CD4-positive, alpha-beta T cell treated with Interleukin-15 for 4 hours (primary cell): ENCODE measurements around the gene ZNF346.
"Not testable (repeated sequence)": the region's sequence is repeated elsewhere in the genome, so short reads cannot be mapped to it uniquely, and the experiment has no call there.

Source experiments
- DNase-seq: peaks from one replicate; pipeline ENCODE4 v3.0.0-alpha.2; 2020; ENCODE audit warnings: low spot score

Gene ZNF346, protein sequence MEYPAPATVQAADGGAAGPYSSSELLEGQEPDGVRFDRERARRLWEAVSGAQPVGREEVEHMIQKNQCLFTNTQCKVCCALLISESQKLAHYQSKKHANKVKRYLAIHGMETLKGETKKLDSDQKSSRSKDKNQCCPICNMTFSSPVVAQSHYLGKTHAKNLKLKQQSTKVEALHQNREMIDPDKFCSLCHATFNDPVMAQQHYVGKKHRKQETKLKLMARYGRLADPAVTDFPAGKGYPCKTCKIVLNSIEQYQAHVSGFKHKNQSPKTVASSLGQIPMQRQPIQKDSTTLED

DNA sequence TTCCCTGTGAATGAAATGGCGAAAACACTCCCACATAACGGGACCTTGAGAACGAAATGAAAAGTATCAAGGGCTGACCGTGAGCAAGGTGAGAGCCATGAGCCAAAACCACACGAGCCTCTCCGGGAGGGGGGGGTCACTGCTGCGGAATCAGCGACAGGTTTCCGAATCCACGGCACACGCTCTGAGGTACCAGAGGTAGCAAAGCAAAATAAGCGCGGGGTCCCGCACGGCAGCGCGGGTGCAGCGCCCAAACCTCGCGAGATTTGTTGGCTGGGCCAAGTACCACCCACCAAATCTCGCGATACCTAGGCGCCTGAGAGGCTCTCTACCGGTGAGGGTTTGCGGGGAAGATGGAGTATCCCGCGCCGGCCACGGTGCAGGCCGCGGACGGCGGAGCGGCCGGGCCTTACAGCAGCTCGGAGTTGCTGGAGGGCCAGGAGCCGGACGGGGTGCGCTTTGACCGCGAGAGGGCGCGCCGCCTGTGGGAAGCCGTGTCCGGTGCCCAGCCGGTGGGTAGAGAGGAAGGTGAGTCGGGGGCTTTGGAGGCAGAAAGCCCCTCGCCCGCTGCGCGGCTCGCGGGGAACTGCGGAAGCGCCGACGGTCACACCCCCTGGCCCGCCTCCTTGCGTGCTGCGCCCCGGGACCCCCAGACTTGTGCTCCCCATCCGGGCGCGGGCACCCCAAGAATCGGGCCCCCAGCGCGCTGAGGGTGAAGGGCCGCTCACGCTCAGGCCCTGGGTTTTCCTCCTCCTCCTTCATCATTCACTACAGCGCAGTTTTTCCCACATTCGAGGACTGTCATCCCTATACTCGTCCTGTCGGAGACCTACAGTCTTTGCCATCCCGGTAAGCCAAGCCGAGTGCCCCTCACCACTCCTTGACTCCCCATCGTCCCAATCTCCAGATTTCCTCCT, at the start of gene ZNF346:
ZNF346 (plus strand) TSS at position 311 of the 917 bp plus-strand sequence; CDS start at position 354, 43 bp downstream.
- peak; percentile 92 for DNase-seq

DNA sequence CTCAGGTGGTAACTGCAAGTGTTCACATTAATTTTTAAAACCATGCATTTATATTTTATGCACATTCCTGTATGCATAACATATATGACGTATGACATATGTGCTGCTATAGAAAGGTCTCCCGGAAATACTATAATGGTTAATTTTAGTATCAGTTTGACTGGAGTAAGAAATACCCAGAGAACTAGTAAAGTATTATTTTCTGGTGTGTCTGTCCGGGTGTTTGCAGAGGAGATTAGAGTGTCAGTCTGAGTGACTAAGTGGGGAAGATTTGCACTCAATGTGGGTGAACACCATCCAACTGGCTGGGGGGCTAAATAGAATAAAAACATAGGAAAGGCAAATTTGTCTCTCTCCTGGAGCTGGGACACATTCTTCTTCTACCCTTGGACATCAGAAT, 42.8 kb upstream of the ZNF346 start:
- no peak for DNase-seq

DNA sequence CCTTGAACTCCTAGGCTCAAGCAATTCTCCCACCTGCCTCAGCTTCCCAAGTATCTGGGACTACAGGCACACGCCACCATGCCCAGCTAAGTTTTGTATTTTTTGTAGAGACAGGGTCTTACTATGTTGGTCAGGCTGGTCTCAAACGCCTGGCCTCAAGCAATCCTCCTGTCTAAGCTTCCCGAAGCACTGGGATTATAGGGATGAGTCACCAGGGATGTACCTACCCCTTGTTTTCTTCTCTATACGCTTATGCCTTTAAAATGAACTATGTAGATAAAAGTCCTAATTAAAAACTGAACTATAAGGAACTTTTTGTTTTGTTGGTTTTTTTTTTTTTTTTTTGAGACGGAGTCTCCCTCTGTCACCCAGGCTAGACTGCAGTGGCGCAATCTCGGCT, 41.7 kb upstream of the ZNF346 start:
- DNase-seq: no peak

DNA sequence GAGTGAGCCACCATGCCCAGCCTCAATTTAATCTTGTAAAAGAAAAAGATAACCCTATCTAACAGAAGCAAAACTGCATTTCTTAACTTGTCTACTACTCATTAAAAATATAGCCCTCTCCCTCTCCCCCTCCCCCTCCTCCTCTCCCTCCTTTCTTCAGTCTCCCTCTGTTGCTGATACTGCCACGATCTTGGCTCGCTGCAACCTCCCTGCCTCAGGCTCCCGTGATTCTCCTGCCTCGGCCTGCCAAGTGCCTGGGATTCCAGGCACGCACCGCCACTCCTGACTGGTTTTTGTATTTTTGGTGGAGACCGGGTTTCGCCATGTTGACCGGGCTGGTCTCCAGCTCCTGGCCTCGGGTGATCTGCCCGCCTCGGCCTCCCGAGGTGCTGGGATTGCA, 39.4 kb upstream of the ZNF346 start:
- not testable (repeated sequence) for DNase-seq

DNA sequence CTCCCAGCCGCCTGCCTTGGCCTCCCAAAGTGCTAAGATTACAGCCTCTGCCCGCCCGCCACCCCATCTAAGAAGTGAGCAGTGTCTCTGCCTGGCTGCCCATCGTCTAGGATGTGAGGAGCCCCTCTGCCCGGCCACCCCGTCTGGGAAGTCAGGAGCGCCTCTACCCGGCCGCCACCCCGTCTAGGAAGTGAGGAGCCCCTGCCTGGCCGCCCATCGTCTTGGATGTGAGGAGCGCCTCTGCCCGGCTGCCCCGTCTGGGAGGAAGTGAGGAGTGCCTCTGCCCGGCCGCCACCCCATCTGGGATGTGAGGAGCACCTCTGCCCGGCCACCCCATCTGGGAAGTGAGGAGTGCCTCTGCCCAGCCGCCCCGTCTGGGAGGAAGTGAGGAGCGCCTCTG, 38.9 kb upstream of the ZNF346 start:
- not testable (repeated sequence) for DNase-seq

DNA sequence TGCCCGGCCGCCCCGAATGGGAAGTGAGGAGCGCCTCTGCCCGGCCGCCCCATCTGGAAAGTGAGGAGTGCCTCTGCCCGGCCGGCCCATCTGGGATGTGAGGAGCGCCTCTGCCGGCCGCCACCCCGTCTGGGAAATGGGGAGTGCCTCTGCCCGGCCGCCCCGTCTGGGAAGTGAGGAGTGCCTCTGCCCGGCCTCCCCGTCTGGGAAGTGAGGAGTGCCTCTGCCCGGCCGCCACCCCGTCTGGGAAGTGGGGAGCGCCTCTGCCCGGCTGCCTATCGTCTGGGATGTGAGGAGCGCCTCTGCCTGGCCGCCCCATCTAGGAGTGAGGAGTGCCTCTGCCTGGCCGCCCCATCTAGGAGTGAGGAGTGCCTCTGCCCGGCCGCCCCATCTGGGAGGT, 38.3 kb upstream of the ZNF346 start:
- not testable (repeated sequence) for DNase-seq

DNA sequence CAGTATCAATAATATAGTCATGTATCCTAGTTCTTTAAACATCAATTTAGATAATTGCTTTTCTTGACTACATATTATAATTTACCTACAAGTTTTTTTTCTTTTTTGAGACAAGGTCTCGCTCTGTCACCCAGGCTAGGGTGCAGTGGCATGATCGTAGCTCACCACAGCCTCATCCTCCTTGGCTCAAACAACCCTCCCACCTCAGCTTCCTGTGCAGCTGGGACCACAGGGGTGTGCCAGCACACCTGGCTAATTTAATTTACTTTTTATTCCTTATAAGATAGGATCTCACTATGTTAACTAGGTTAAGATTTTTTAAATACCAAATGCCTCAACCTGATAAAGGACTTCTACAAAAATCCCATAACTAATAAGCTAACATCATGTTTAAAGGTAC, 37.0 kb upstream of the ZNF346 start:
- peak; percentile 41 for DNase-seq

DNA sequence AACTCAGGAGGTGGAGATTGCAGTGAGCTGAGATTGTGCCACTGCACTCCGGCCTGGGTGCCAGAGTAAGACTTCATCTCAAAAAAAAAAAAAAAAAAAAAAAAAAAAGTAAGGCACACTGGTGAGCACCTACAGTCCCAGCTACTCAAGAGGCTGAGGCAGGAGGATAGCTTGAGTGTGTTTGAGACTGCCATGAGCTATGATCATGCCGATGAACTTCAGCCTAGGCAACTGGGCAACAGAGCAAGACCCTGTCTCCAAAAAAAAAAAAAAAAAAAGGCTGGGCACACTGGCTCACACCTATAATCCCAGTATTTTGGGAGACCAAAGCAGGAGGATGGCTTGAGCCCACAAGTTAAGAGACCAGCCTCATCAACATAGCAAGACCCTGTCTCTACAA, 36.2 kb upstream of the ZNF346 start:
- DNase-seq: no peak

DNA sequence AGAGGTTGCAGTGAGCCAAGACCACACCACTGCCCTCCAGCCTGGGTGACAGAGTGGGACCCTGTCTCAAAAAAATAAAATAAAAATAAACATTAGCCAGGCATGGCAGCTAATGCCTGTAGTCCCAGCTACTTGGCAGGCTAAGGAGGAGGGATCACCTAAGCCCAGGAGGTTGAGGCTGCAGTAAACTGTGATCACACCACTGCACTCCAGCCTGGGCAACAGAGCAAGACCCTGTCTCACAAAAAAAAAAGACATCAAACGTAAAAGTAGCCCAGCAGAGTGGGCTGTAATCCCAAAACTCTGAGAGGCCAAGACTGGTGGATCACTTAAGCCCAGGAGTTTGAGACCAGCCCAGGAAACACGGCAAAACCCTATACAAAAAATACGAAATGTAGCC, 34.9 kb upstream of the ZNF346 start:
- DNase-seq: no peak

DNA sequence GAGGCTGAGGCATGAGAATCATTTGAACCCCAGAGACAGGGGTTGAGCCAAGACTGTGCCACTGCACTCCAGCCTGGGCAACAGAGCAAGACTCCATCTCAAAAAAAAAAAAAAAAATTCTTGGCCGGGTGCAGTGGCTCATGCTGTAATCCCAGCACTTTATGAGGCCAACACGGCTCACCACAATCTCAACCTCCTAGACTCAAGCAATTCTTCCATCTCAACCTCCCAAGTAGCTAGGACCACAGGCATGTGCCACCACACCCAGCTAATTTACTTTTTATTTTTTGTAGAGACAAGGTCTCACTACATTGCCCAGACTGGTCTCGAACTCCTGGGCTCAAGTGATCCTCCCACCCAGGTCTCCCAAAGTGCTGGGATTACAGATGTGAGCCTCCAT, 29.4 kb upstream of the ZNF346 start:
- DNase-seq: not testable (repeated sequence)

DNA sequence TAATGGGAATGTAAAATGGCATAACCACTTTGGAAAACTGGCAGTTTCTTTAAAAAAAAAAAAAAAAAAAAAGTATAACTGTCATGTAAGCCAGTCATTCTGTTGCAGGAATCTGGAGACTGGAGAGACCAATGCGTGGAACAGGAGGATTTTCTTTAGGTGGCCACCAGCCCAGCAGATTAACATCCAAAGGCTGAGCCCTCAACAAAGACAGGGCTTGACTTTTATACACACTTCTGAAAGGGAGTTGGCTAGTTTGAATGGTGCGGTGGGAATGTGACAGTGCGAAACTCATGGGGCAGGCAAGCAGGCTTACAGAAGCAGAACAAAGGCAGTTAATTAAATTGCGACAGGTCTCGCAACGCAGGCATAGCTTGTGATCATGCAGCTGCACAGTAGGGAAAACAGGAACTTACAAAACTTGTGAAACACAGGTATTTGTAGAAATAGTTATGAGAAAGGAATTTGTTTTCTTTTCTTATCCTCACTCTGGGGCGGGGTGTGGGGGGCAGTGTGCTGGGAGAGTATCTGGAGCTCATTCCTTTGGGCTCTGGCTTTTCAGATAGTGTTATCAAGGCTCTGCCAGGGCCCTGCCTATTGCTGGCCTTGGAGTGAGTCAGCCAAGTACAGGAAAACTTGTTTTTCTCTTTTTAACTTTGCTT, 27.9 kb upstream of the ZNF346 start:
- no peak for DNase-seq

DNA sequence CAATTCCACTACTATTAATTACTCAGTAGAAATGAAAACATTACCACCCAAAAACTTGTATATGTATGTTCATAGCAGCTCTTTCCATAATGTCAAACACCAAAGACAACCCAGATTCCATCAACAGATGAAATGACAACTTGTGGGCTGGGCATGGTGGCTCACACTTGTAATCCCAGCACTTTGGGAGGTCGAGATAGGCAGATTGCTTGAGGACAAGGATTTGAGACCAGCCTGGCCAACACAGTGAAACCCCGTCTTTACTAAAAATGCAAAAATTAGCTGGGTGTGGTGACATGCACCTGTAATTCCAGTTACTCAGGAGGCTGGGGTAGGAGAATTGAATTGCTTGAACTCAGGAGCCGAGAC, 27.4 kb upstream of the ZNF346 start:
- DNase-seq: no peak

DNA sequence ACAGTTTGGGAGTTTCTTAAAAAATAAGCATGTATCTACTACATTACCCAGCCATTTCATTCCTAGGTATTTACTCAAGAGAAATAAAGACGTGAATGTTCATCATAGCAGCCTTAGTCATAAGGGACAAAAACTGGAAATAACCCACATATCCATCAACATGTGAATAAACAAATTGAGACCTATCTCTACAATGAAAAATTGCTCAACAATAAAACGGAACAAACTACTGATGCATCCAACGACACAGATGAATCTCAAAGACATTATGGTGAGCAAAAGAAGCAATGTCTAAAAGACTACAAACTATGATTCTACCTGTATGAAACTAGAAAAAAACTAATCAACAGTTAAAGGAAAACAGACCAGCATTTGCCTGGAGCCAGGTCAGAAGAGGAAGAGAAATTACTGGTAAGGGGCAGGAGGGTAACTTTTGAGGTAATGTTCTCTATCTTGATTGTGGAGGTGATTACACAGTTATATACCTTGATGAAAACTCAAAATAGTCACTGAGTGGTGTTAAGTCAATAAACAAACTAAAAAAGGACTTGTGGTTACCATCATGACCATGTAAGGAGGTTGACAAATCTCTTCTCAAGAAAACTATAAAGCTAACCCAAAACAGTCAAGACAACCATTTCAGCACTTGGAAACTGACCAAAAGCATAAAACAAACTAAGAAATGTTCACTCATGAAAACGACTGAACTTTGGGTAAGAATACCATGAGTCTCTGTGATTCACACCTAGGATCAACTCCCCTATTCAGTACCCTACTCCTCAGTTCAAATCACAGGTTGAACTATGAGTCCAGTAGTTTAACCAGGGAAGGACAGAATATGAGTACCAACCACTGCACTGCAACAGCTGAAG, 26.4 kb upstream of the ZNF346 start:
- peak; percentile 3 for DNase-seq

DNA sequence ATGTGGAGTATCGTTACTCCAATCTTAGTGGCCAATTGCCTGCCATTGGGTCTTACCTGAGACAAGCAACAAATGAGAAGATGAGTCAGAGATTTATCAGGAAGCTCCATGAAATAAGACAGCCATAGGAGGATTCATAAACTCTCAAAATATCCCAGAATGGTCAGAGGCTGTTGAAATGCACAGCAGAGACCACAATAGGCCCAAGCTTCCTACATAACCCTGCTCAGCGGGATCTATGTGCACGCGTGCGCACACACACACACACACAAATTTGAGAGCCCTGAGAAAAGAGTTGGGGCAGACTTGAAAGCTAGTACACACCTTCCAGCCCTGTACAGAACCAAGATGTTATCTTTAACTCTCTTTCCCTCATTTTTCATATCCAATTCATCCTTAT, 25.7 kb upstream of the ZNF346 start:
- DNase-seq: no peak

DNA sequence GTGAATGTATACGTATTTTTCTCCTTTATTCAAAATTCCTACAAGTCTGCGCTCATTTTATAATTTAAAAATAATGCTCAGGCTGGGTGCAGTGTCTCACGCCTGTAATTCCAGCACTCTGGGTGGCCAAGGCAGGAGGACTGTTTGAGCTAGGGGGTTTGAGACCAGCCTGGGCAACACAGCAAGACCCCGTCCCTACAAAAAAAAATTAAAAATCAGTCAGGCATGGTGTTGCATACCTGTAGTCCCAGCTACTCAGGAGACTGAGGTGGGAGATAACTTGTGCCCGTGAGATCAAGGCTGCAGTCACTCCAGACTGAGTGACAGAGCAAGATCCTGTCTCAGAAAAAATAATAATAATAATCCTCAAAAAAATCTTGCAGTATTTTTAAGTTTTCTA, 23.7 kb upstream of the ZNF346 start:
- no peak for DNase-seq

DNA sequence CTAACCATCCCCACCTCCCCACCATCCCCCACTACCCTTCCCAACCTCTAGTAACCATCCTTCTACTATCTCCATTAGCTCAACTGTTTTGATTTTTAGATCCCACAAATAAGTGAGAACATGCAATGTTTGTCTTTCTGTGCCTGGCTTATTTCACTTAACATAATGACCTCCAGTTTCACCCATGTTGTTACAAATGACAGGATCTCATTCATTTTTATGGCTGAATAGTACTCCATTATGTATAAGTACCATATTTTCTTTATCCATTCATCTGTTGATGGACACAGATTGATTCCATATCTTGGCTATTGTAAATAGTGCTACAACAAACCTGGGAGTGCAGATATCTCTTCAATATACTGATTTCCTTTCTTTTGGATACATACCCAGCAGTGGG, 23.0 kb upstream of the ZNF346 start:
- not testable (repeated sequence) for DNase-seq

DNA sequence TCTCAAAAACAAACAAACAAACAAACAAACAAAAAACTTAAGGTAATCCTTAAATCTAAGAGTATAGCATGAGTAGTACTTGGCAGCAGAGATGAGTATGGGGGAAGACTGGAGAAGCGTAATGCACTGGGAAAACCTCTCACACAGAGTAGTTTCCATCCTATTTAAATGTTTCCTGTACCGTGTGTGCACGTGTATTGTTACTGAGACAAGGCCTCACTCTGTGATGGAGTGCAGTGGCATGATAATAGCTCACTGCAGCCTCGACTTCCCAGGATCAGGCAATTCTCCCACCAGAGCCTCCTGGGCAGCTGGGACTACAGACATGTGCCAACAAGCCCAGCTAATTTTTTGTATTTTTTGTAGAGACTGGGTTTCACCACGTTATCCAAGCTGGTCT, 18.8 kb upstream of the ZNF346 start:
- no peak for DNase-seq

DNA sequence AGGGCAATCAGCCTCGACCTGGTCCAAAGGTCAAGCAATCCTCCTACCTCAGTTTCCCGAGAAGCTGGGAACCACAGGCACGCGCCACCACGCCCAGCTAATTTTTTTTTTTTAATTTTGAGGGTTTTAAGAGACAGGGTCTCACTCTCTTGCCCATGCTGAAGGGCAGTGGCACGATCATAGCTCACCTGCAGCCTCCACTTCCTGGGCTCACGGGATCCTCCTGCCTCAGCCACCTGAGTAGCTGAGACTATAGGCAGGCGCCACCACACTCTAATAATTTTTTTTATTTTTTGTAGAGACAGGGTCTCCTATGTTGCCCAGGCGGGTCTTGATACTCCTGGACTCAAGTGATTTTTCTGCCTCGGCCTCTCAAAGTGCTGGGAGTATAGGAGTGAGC, 17.5 kb upstream of the ZNF346 start:
- DNase-seq: no peak

DNA sequence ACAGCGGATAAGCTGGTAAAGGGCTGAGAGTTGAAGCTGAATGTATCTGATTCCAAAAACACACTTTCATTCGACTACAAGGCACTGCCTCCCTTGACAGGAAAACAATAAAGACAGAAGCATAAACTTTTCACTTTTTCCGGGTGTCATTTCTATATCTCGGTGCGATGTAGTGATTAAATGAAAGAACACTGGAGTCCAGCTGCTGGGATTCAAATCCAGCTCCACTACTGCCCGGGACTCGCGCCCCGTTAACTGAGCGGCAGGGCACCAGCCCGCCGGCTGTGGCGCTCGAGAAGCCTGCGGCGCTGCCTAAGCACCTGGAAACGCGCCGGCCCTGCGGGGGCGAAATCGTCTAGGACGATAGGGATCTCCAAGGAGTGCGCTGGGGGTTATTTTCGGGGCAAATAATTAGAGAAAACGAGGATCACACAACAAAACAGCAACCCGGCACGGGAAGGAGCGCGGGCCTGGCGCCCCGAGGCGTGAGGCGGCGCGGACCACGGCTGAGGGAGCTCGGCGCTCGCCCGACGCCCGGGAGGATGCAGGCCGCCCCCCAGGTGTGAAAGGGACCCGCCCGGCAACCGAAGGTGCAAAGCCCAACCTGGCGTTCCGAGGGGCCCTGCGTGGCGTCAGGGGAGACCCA, 16.8 kb upstream of the ZNF346 start:
- DNase-seq: peak; percentile 54

DNA sequence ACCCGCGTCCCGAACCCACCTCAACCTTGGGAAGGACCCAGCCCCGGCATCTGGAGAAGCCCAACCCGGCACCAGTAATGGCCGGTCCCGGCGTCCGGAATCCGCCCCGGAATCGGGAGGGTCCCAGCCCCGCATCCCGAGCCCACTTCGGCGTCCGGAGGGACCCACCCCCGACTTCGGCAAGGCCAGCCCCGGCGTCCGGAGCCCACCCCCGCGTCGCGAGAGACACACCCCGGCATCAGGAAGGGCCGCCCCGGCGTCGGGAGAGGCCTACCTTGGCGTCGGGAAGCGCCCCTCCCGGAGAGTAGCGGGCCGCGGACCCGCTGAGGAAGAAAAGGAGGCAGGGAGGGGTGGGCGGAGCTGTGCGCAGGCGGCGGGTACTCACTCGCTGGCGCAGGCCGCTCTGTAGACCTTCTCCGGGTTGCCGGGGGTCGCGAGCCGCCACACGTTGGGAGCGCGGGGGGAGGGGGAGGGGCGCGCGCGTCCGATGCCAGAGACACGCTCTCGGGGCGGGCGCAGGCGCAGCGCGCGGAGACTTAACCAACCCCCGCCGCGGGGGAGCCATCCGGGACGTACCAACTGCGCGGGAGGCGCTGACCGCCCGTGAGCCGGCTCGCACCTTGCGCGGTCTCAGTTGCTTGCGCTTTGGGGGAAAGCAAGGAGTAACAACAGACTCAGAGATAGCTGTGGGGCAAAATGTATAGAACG, 16.1 kb upstream of the ZNF346 start, which contains the start of gene UIMC1:
UIMC1 (minus strand) TSS at position 515 of the 708 bp plus-strand sequence. CDS start 24,164 bp downstream, outside the sequence.
- DNase-seq: peak; percentile 93

DNA sequence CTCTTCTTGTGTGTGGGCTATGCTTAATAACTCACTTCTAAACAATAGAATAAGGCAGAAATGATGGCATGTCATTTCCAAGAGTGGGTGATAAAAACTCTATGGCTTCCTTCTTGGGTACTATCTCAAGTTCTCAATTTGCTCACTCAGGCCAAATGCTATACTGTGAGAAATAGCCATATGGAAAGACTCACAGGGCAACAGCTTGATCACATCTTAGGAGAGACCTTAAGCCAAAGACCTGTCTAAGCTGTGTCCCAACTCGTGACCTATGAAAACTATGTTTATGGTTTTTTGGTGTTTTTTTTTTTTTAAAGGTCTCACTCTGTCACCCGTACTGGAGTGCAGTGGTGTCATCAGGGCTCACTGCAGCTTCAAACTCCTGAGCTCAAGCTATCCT, 13.8 kb upstream of the ZNF346 start:
- DNase-seq: no peak
